Measurements from ENCODE around the gene BACE2. TPM values are rescaled to one million over a fixed set of nuclear protein-coding genes. Genes with fewer than 3 reads are reported as not detected.

The BACE2 gene
- 19.1 TPM for polyA plus RNA-seq (2012; ENCODE audit: insufficient read depth, insufficient read length)

GRCh38 chr21:41167348-41168342 lies at the start of gene BACE2:
Gene BACE2 (plus strand): TSS chr21:41168160. CDS start chr21:41168264, 104 bp downstream.
- peak within 1 kb of the TSS; percentile 52 for H3K4me3 ChIP-seq (ENCODE audit: low read length)
- DNase-seq (ENCODE audit: low read depth, low spot score): peak; percentile 41

- no peak for DNase-seq (ENCODE audit: low read depth, low spot score)
- H3K4me3 ChIP-seq (ENCODE audit: low read length): no peak overlapping the region
These were observed 48.1 kb upstream of the BACE2 start for GRCh38 chr21:41119901-41120300.

- no peak overlapping the region for H3K4me3 ChIP-seq (ENCODE audit: low read length)
- no peak for DNase-seq (ENCODE audit: low read depth, low spot score)
These were observed 47.0 kb upstream of the BACE2 start for GRCh38 chr21:41120997-41121396.

- no peak overlapping the region for H3K4me3 ChIP-seq (ENCODE audit: low read length)
- DNase-seq (ENCODE audit: low read depth, low spot score): peak; percentile 68
These were observed 46.1 kb upstream of the BACE2 start for GRCh38 chr21:41121785-41122415.

- H3K4me3 ChIP-seq (ENCODE audit: low read length): no peak overlapping the region
- DNase-seq (ENCODE audit: low read depth, low spot score): no peak
These were observed 43.2 kb upstream of the BACE2 start for GRCh38 chr21:41124641-41125201.

GRCh38 chr21:41128981-41129380 lies 39.0 kb upstream of the BACE2 start:
- no peak for DNase-seq (ENCODE audit: low read depth, low spot score)
- no peak overlapping the region for H3K4me3 ChIP-seq (ENCODE audit: low read length)

GRCh38 chr21:41130883-41131282 lies 37.1 kb upstream of the BACE2 start:
- DNase-seq (ENCODE audit: low read depth, low spot score): no peak
- no peak overlapping the region for H3K4me3 ChIP-seq (ENCODE audit: low read length)

GRCh38 chr21:41133874-41134522 lies 34.0 kb upstream of the BACE2 start:
- H3K4me3 ChIP-seq (ENCODE audit: low read length): no peak overlapping the region
- no peak for DNase-seq (ENCODE audit: low read depth, low spot score)

GRCh38 chr21:41135746-41136145 lies 32.2 kb upstream of the BACE2 start:
- DNase-seq (ENCODE audit: low read depth, low spot score): no peak
- no peak overlapping the region for H3K4me3 ChIP-seq (ENCODE audit: low read length)

- no peak overlapping the region for H3K4me3 ChIP-seq (ENCODE audit: low read length)
- no peak for DNase-seq (ENCODE audit: low read depth, low spot score)
These were observed 31.7 kb upstream of the BACE2 start for GRCh38 chr21:41136286-41136685.

GRCh38 chr21:41137401-41137800 lies 30.6 kb upstream of the BACE2 start:
- no peak overlapping the region for H3K4me3 ChIP-seq (ENCODE audit: low read length)
- DNase-seq (ENCODE audit: low read depth, low spot score): no peak

GRCh38 chr21:41137889-41138288 lies 30.1 kb upstream of the BACE2 start:
- no peak for DNase-seq (ENCODE audit: low read depth, low spot score)
- no peak overlapping the region for H3K4me3 ChIP-seq (ENCODE audit: low read length)

- no peak overlapping the region for H3K4me3 ChIP-seq (ENCODE audit: low read length)
- no peak for DNase-seq (ENCODE audit: low read depth, low spot score)
These were observed 29.2 kb upstream of the BACE2 start for GRCh38 chr21:41138711-41139110.

- H3K4me3 ChIP-seq (ENCODE audit: low read length): no peak overlapping the region
- no peak for DNase-seq (ENCODE audit: low read depth, low spot score)
These were observed 28.7 kb upstream of the BACE2 start for GRCh38 chr21:41139275-41139674.

- DNase-seq (ENCODE audit: low read depth, low spot score): no peak
- H3K4me3 ChIP-seq (ENCODE audit: low read length): no peak overlapping the region
These were observed 28.0 kb upstream of the BACE2 start for GRCh38 chr21:41139951-41140350.

GRCh38 chr21:41141031-41141457 lies 26.9 kb upstream of the BACE2 start:
- no peak for DNase-seq (ENCODE audit: low read depth, low spot score)
- H3K4me3 ChIP-seq (ENCODE audit: low read length): no peak overlapping the region

GRCh38 chr21:41142051-41142795 lies 25.7 kb upstream of the BACE2 start:
- H3K4me3 ChIP-seq (ENCODE audit: low read length): no peak overlapping the region

GRCh38 chr21:41143596-41144325 lies 24.2 kb upstream of the BACE2 start:
- no peak overlapping the region for H3K4me3 ChIP-seq (ENCODE audit: low read length)
- DNase-seq (ENCODE audit: low read depth, low spot score): peak; percentile 28

More at GRCh38 chr21:41142051-41142795, 25.7 kb upstream of the BACE2 start:
- DNase-seq (ENCODE audit: low read depth, low spot score): no peak
